RPMI8226 (cell line): ENCODE measurements around the gene MACROD2.
"Not testable (repeated sequence)": the region's sequence is repeated elsewhere in the genome, so short reads cannot be mapped to it uniquely, and the experiment has no call there.

Experiments
- DNase-seq: peaks from one replicate; pipeline ENCODE4 v3.0.0-alpha.2; 2015

The MACROD2 gene

GRCh38 chr20:15977026-15977425 lies 1981.7 kb downstream of the MACROD2 start:
- DNase-seq: no peak

GRCh38 chr20:15977758-15978157 lies 1982.4 kb downstream of the MACROD2 start:
- no peak for DNase-seq

GRCh38 chr20:15985494-15986368 lies 1990.4 kb downstream of the MACROD2 start:
- peak; percentile 7 for DNase-seq

- DNase-seq: no peak
Observed at GRCh38 chr20:15986690-15987089, 1991.4 kb downstream of the MACROD2 start.

- no peak for DNase-seq
Observed at GRCh38 chr20:15991279-15991678, 1996.0 kb downstream of the MACROD2 start.

- no peak for DNase-seq
Observed at GRCh38 chr20:15992564-15992963, 1997.2 kb downstream of the MACROD2 start.

- DNase-seq: no peak
Observed at GRCh38 chr20:16000112-16000511, 2004.8 kb downstream of the MACROD2 start.

GRCh38 chr20:16001286-16001685 lies 2006.0 kb downstream of the MACROD2 start:
- no peak for DNase-seq

- DNase-seq: no peak
Observed at GRCh38 chr20:16003310-16003709, 2008.0 kb downstream of the MACROD2 start.

GRCh38 chr20:16004108-16004854 lies 2009.0 kb downstream of the MACROD2 start:
- DNase-seq: no peak

GRCh38 chr20:16005021-16005914 lies 2010.0 kb downstream of the MACROD2 start:
- DNase-seq: no peak

GRCh38 chr20:16005915-16006493 lies 2010.7 kb downstream of the MACROD2 start:
- no peak for DNase-seq

- DNase-seq: peak; percentile 50
Observed at GRCh38 chr20:16007164-16007563, 2011.8 kb downstream of the MACROD2 start.

- DNase-seq: peak; percentile 16
Observed at GRCh38 chr20:16007962-16008361, 2012.6 kb downstream of the MACROD2 start.

- no peak for DNase-seq
Observed at GRCh38 chr20:16011056-16011455, 2015.7 kb downstream of the MACROD2 start.

- no peak for DNase-seq
Observed at GRCh38 chr20:16011519-16011918, 2016.2 kb downstream of the MACROD2 start.

- not testable (repeated sequence) for DNase-seq
Observed at GRCh38 chr20:16012934-16013333, 2017.6 kb downstream of the MACROD2 start.

GRCh38 chr20:16013631-16014030 lies 2018.3 kb downstream of the MACROD2 start:
- no peak for DNase-seq

- DNase-seq: no peak
Observed at GRCh38 chr20:16014436-16014835, 2019.1 kb downstream of the MACROD2 start.

GRCh38 chr20:16017656-16018055 lies 2022.3 kb downstream of the MACROD2 start:
- DNase-seq: no peak

GRCh38 chr20:16018881-16019280 lies 2023.6 kb downstream of the MACROD2 start:
- no peak for DNase-seq

- DNase-seq: no peak
Observed at GRCh38 chr20:16020971-16021370, 2025.7 kb downstream of the MACROD2 start.

GRCh38 chr20:16025084-16025483 lies 2029.8 kb downstream of the MACROD2 start:
- DNase-seq: no peak
